Fibroblast of pulmonary artery (primary cell): ENCODE data around the gene CCDC9.
"Not testable (repeated sequence)": the region's sequence is repeated elsewhere in the genome, so short reads cannot be mapped to it uniquely, and the experiment has no call there.

Source experiments
- DNase-seq: peaks from one replicate; pipeline ENCODE4 v3.0.0-alpha.2; 2010; ENCODE audit warnings: low read depth
- H3K4me3 ChIP-seq: replicated peaks from 2 replicates; pipeline ENCODE4 v1.5.1; 2011; ENCODE audit warnings: low read depth, mild to moderate bottlenecking, control low read depth, low read length, moderate library complexity
- CTCF ChIP-seq: IDR thresholded peaks from 2 replicates; pipeline ENCODE4 v1.5.1; 2011; ENCODE audit warnings: mild to moderate bottlenecking, control low read depth, low read length, inconsistent platforms; ENCODE audit errors: missing control alignments

The CCDC9 gene

GRCh38 chr19:47243364-47243775, 13.0 kb upstream of the CCDC9 start:
- no peak for DNase-seq
- no peak for TF ChIP-seq CTCF
- H3K4me3 ChIP-seq = peak overlapping the region; percentile 47

GRCh38 chr19:47243776-47244547, 12.4 kb upstream of the CCDC9 start:
- H3K4me3 ChIP-seq = peak overlapping the region; percentile 47
- peak; percentile 98 for DNase-seq
- peak; percentile 74 for TF ChIP-seq CTCF

GRCh38 chr19:47247308-47247990, 8.9 kb upstream of the CCDC9 start:
- H3K4me3 ChIP-seq = no peak overlapping the region
- peak; percentile 90 for TF ChIP-seq CTCF
- peak; percentile 86 for DNase-seq

- H3K4me3 ChIP-seq, DNase-seq: not testable (repeated sequence)
These were observed 3.3 kb upstream of the CCDC9 start for GRCh38 chr19:47253016-47253415.

- TF ChIP-seq CTCF = no peak
These were observed 2.9 kb upstream of the CCDC9 start for GRCh38 chr19:47253467-47253881.

GRCh38 chr19:47253970-47254369, 2.4 kb upstream of the CCDC9 start:
- TF ChIP-seq CTCF = no peak
- H3K4me3 ChIP-seq = no peak overlapping the region
- DNase-seq = no peak

More at GRCh38 chr19:47253467-47253881, 2.9 kb upstream of the CCDC9 start:
- peak; percentile 77 for DNase-seq
- no peak overlapping the region for H3K4me3 ChIP-seq

GRCh38 chr19:47256693-47257410, 527 bp downstream of the CCDC9 start:
- no peak for TF ChIP-seq CTCF
- peak overlapping the region; percentile 72 for H3K4me3 ChIP-seq
- DNase-seq = peak; percentile 99
